GM12875 (cell line): ENCODE data around the gene PRR19.
A peak's percentile ranks its signal among the peaks of the same experiment; 100 is the strongest.

Source experiments
- H3K4me3 ChIP-seq: one replicate; pipeline ENCODE4 v1.5.1; 2011; ENCODE audit warnings: low read depth, low read length, control low read depth
- CTCF ChIP-seq: IDR thresholded peaks from 2 replicates; pipeline ENCODE4 v1.5.1; 2011; ENCODE audit warnings: low read depth, mild to moderate bottlenecking, control low read depth, inconsistent platforms, low read length, moderate library complexity, borderline replicate concordance; ENCODE audit not compliant: insufficient read depth

PRR19 gene

GRCh38 chr19:42286349-42287016, 15.4 kb upstream of the PRR19 start:
- H3K4me3 ChIP-seq = peak overlapping the region; percentile 67
- no peak for TF ChIP-seq CTCF

GRCh38 chr19:42287017-42287826, 14.7 kb upstream of the PRR19 start:
- no peak for TF ChIP-seq CTCF
- no peak overlapping the region for H3K4me3 ChIP-seq

- no peak overlapping the region for H3K4me3 ChIP-seq
- TF ChIP-seq CTCF = no peak
These were observed 14.2 kb upstream of the PRR19 start for GRCh38 chr19:42287827-42288107.

GRCh38 chr19:42288387-42288786, 13.5 kb upstream of the PRR19 start:
- H3K4me3 ChIP-seq = no peak overlapping the region
- TF ChIP-seq CTCF = no peak

DNA sequence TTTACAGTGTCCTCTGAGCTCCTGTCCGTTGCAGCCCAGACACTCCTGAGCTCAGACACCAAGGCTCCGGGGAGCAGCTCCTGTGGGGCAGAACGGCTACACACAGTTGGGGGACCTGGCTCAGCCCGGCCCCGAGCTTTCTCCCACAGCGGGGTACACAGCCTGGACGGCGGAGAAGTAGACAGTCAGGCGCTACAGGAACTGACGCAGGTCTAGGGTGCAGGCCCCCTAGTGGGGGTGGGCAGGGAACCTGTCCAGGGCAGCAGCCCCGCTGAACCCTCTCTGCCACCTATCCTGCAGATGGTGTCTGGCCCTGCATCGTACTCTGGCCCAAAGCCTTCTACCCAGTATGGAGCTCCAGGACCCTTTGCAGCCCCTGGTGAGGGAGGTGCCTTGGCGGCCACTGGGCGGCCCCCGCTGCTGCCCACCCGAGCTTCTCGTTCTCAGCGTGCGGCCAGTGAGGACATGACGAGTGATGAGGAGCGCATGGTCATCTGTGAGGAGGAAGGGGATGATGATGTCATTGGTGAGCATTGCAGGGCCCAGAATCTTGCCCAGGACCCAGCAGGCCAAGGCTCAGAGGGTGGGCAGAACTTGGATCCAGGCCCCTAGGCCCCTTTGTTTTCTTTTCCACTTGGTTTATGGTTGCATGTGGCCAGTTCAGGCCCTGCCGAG, 12.9 kb upstream of the PRR19 start:
- TF ChIP-seq CTCF = no peak
- no peak overlapping the region for H3K4me3 ChIP-seq

DNA sequence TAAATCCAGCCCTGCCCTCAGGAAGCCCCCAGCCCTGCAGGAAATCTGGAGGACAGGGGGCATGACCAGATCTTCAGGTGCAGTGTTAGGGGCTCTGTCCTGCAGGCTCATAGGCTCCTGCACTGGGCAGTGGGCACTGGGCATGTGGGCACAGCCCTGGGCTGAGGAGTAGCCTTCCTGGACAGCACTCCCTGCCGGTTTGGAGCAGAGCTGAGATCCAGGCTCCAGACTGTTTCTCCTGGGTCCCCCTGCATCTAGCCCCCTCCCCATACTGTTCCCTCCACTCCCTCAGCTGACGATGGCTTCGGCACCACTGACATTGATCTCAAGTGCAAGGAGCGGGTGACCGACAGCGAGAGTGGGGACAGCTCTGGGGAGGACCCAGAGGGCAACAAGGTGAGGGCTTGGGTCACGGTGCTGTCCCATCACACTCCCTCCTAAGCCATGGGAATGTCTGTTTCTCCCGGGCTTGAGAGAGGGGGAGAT, 12.3 kb upstream of the PRR19 start:
- H3K4me3 ChIP-seq = no peak overlapping the region
- TF ChIP-seq CTCF = no peak
